PC-3 (cell line): ENCODE data around the gene TFRC.

Experiments used
- CTCF ChIP-seq: fragments of 300-600 bp; sonication (generic); conservative IDR thresholded peaks from 2 replicates; pipeline ENCODE4 v1.5.1; 2017; ENCODE audit warnings: antibody characterized with exemption, low read depth, mild to moderate bottlenecking, low read length
- EZH2 ChIP-seq: fragments of 300-600 bp; sonication (generic); IDR thresholded peaks from one replicate; pipeline ENCODE4 v1.6.1; 2017; ENCODE audit warnings: antibody characterized with exemption, mild to moderate bottlenecking, low read length; ENCODE audit not compliant: unreplicated experiment

DNA sequence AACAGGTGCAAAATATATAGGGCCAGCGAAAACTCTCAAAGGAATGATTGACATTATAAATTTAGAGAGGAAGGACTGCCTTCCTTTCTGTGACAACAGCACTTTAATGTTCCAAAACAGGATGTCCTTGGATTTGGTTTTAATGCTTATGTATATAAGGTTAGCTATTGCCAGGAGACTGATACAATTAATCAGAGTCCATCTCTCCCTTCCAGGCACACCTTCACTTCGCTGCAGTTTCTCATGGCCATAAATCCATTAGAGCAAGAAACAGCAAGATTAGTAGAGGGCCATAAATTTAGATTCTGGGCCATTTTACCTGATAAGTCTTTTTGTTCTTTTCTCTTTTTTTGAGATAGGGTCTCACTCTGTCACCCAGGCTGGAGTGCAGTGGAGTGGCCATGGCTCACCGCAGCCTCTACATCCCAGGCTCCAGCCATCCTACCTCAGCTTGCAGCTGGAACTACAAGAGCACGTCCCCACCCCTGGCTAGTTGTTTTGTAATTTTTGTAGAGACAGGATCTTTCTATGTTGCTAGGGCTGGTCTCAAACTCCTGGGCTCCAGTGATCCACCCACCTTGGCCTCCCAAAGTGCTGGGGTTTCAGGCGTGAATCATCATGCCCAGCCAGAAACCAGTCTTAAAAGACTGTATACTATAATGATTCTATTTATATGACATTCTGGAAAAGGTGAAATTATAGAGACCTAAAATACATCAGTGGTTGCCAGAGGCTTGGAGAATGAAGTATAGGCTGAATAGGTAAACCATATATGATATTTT is 15.7 kb upstream of the TFRC start:
- TF ChIP-seq CTCF (no peak), EZH2 (no peak)
